Measurements from ENCODE around the gene ALK.

DNA sequence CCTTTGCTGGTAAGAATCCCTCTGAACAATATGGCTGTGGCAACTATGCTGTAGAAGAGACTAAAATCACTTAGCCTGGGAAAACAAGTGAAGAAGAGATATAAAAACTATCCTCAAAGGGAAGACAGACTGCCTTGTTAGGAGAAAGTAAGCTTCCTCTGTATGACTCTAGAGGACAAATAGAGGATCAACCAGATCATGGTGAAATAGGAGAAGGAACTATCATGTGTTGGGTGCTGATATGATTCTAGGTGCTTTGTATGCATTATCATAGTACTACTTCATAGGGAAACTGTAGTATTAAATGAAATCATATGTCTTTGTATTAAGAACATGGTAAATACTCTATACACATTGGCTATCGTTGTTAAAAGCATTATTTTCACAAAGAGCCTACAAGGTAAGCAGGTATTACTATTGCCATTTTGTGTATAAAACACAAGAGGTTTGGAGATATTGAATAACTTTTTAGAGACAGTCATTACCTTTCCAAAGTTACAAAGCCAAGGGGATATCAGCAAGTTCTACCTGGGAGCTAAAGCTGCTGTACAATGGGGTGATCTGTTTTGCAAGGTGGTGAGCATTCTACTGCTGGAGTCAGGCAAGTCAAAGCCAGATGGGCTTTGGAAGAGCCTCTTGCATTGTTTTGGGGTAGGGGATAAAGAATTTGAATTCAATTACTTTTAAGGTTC, 402.6 kb downstream of the ALK start:
- TF ChIP-seq CTCF (IDR thresholded peaks at IDR 0.05) (no peak), POLR2A (IDR thresholded peaks at IDR 0.05) (no peak)

All from thyroid gland (tissue), 4 donors.